Muscle of leg (tissue), 11 donors: ENCODE data around the gene CTIF. TPM values are rescaled to one million over a fixed set of nuclear protein-coding genes. Genes with fewer than 3 reads are reported as not detected.
"Not testable (repeated sequence)": the region's sequence is repeated elsewhere in the genome, so short reads cannot be mapped to it uniquely, and the experiment has no call there.

Experiments
- DNase-seq: peaks from one replicate; pipeline ENCODE4 v3.0.0; 2013
- H3K27ac ChIP-seq: one replicate; pipeline ENCODE4 v1.5.1; 2013; ENCODE audit warnings: mild to moderate bottlenecking, low read length, control low read depth
- H3K27me3 ChIP-seq: one replicate; pipeline ENCODE4 v1.6.1; 2013; ENCODE audit warnings: low read length; ENCODE audit not compliant: control insufficient read depth, insufficient read depth
- H3K36me3 ChIP-seq: one replicate; pipeline ENCODE4 v1.6.1; 2013; ENCODE audit warnings: low read length; ENCODE audit not compliant: control insufficient read depth, insufficient read depth
- H3K4me1 ChIP-seq: one replicate; pipeline ENCODE4 v1.6.1; 2013; ENCODE audit warnings: low read length; ENCODE audit not compliant: control insufficient read depth, insufficient read depth
- H3K4me3 ChIP-seq: one replicate; pipeline ENCODE4 v1.5.1; 2013; ENCODE audit warnings: low read length, control low read depth
- H3K9me3 ChIP-seq: replicated peaks from 2 replicates; pipeline ENCODE4 v1.6.1; 2013; ENCODE audit warnings: low read depth, low read length; ENCODE audit not compliant: control insufficient read depth
- WGBS: methylation state at CpG from one replicate; pipeline ENCODE4 v1.1.5; 2013; ENCODE audit warnings: missing lambda C conversion rate; ENCODE audit not compliant: insufficient coverage; 5-methylcytosine and 5-hydroxymethylcytosine counted together
- polyA plus RNA-seq, 8 donors: library from polyadenylated mRNA; unstranded; fragments of 120-200 nt; gene quantifications; one replicate each; pipeline versions ENCODE4 v1.2.1 to v1.2.3, GENCODE V29; 2013; ENCODE audit warnings: inconsistent platforms in 1 of 8, low replicate concordance in 1 of 8; ENCODE audit not compliant: insufficient read length in 8 of 8, insufficient read depth in 1 of 8
- total RNA-seq: library from RNA; stranded (reverse); fragments of 120-200 nt; gene quantifications from one replicate; pipeline ENCODE4 v1.2.4, GENCODE V29; 2013

Gene CTIF
- total and polyA plus RNA-seq, 9 donors, result 16.3 to 46.8 (median 32.5) TPM

DNA sequence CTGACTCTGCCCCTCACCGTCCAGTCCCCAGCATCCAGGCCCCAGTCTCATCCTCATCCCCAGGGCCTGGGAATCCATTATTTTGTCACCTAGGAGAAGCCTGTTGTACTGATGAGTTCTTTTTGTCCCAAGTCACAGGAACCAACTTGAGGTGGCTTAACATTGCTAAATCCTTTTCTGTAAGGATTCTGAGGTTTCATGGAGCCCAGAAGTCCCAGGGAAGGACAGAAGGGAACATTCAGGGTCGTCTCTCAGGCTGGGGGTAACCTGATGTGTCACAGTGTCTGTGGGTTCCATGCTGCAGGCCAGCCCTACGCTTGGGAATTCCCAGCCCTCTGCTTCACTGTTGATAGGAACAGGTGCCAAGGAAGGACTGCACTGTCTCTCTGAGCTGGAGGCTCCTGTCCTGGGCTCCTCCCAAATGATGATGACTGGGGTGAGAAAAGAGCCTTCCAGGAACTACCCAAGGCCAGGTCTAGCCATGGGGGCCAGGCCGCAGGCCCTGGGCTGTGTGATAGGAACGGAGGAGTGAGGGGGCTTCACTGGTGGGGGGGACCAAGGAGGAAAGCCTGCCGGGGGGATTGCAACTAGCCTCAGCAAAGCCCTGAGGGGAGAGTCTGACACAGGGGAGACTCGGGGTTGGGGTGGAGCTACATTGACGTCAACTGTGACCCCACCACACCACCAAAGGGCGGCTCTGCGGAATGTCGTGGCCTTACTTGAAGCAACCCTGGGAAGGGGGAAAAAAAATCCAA, 266.2 kb downstream of the CTIF start:
- peaks cover 53% of the 10 kb centered on the region for H3K4me1 ChIP-seq
- no peak for DNase-seq
- peaks cover 14% of the 10 kb centered on the region for H3K36me3 ChIP-seq
- H3K27ac ChIP-seq, result no peak overlapping the region
- H3K9me3 ChIP-seq, result no peaks in the 10 kb centered on the region
- no peaks in the 10 kb centered on the region for H3K27me3 ChIP-seq
- no peak overlapping the region for H3K4me3 ChIP-seq
- 92% methylated on average over 5 of the region's 11 CpGs for WGBS

DNA sequence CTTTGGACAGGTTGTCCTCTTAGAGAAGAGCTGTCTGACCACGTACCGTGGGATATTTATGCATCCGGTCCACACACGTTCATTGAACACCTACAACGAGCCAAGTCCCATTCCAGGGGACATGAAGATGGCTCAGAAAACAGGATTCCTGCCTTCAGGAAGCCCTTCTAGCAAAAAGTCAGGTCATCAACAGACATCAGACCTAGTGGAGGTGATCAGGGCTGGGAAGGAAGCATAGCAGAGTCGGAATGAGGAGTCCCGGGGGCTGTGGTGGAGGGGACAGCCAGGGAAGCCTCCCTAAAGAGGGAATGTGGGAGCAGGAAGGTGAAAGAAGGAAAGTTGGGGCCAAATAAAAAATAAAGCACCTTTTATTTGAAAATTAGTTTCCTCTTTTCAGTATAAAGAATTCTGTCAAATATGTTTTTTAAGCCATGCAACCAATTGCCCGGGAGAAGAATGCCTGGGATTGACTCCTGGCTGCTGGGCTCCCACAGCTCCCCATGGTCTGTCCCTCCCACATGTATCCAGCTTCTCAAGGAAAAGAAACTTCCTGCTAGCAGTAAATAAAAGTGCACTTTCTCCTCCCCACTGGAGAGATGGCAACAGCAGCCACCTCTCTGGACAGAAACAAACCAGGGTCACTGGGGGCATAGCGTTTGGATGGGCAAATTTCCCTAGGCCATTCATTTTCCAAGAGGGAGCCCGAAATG, 267.1 kb downstream of the CTIF start:
- Histone ChIP-seq H3K27me3 (no peaks in the 10 kb centered on the region), H3K27ac (no peak overlapping the region), H3K4me3 (no peak overlapping the region), H3K4me1 (peaks cover 47% of the 10 kb centered on the region), H3K36me3 (peaks cover 6% of the 10 kb centered on the region), H3K9me3 (no peaks in the 10 kb centered on the region)
- WGBS, result 73% methylated on average over 3 of the region's 10 CpGs
- no peak for DNase-seq

DNA sequence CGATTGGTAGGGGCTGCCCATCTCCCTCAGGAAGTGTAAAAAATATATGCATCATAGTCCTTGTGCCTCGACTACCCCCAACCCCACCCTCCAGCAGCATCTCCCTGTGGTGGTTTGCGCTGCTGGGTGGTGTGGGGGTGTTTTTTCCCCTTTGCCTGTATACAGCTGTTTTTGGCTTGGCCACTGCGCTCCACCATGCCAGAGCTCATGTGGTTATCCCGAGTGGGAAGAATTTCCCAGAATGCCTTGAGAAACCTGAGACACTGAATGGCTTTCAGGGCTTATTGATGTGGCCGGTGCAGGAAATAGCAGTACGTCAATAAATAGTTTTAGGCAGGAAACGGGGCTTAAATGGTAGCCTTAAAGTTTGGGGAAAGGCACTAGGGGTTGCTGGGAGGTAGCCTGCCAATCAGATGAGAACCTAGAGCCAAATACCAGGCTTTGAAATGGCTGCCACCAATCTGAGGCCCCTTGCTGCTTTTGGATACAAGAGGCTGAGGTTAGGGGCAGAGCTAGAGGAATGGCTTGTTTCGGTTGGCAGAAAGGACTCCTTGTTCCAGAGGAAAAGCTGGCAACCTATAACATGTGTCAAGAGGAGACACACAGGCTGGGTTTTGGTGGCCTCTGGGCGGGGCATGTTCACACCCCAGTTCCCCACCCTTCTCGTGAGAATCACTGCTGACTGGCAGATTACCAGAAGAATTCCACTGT, 267.9 kb downstream of the CTIF start:
- H3K36me3 ChIP-seq, result peaks cover 6% of the 10 kb centered on the region
- no peak for DNase-seq
- H3K4me3 ChIP-seq, result no peak overlapping the region
- H3K27ac ChIP-seq, result no peak overlapping the region
- no peaks in the 10 kb centered on the region for H3K27me3 ChIP-seq
- H3K4me1 ChIP-seq, result peaks cover 40% of the 10 kb centered on the region
- no peaks in the 10 kb centered on the region for H3K9me3 ChIP-seq
- 25% methylated on average over 4 of the region's 11 CpGs for WGBS

DNA sequence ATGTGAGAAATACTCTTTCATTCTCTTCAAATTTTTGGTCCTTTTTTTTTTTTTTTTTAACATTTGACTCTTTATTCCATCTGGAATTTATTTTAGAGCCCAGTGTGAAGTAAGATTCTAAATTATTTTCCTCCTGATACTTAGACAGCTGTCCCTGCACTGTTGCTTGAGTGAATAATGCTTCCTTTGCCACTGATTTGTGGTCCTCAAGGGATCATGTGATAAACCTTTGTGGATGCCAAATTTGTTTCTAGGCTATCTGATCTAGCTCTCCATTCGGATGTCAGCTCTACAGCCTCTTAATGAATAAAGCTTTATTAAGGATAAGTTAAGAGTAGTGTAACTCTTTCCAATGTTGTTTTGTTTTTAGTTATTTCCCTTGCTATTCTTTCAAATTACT, 269.6 kb downstream of the CTIF start:
- Histone ChIP-seq H3K4me3 (no peak overlapping the region), H3K4me1 (peaks cover 22% of the 10 kb centered on the region), H3K9me3 (no peaks in the 10 kb centered on the region), H3K27ac (no peak overlapping the region), H3K27me3 (no peaks in the 10 kb centered on the region), H3K36me3 (peaks cover 3% of the 10 kb centered on the region)
- no CpG with 5 or more reads among the region's 1 CpG for WGBS
- DNase-seq, result no peak

DNA sequence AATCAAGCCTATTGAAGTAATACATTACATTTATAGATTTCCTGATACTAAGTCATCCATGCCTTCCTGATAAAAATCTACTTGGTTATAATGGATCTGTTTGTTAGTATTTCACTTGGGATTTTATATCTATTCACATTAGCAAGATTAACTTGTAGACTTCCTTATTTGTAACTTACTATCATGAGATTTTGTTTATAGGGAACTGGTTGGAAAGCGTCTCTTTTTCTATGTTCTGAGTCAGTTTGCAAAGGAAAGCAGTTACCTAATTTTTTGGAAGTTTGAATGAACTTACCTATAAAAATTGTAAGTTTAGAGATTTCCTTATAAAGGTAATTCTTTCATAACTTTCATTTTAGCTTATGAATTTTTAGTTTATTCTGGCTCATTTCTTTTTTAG, 270.5 kb downstream of the CTIF start:
- DNase-seq, result no peak
- no CpG with 5 or more reads among the region's 1 CpG for WGBS
- no peaks in the 10 kb centered on the region for H3K9me3 ChIP-seq
- H3K36me3 ChIP-seq, result no peaks in the 10 kb centered on the region
- no peak overlapping the region for H3K27ac ChIP-seq
- H3K4me1 ChIP-seq, result peaks cover 14% of the 10 kb centered on the region
- H3K4me3 ChIP-seq, result no peak overlapping the region
- H3K27me3 ChIP-seq, result no peaks in the 10 kb centered on the region

DNA sequence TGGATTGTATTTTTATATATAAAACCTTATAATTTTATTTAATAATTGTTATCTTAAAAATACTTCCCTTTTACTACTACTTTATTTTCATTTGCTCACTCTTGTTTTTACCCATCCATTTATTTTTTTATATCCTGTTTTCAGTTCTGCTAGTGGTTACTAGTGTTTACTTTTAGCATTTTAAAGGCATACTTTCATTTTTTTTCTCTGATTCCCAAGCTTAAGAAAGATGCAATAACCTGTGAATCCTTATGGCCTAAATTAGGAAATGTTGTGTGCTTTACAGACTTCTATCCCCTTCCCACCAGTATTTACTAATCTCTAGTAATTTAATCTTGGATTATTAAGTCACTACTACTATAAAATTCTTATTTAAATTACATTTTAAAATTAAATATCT, 272.0 kb downstream of the CTIF start:
- peaks cover 2% of the 10 kb centered on the region for H3K36me3 ChIP-seq
- H3K4me1 ChIP-seq, result peaks cover 7% of the 10 kb centered on the region
- H3K9me3 ChIP-seq, result no peaks in the 10 kb centered on the region
- no peak for DNase-seq
- no peak overlapping the region for H3K27ac ChIP-seq
- H3K4me3 ChIP-seq, result no peak overlapping the region
- H3K27me3 ChIP-seq, result no peaks in the 10 kb centered on the region

DNA sequence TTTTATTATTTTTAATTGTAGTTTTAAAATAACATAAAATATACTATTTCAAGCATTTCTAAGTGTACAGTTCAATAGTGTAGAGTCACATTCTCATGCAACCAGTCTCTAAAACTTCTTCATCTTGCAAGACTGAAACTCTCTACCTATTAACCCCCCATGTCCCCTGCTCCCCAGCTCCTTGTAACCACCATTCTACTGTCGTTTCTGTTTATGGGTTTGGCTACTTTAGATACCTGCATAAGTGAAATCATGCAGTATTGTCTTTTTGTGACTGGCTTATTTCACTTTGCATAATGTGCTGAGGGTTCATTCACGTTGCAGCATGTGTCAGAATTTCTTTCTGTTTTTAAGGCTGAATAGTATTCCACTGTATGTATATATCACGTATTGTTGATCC, 272.6 kb downstream of the CTIF start:
- Histone ChIP-seq H3K27ac (no peak overlapping the region), H3K9me3 (no peaks in the 10 kb centered on the region), H3K36me3 (peaks cover 2% of the 10 kb centered on the region), H3K4me1 (peaks cover 7% of the 10 kb centered on the region), H3K27me3 (no peaks in the 10 kb centered on the region), H3K4me3 (no peak overlapping the region)
- no peak for DNase-seq
- no CpG with 5 or more reads among the region's 3 CpGs for WGBS

DNA sequence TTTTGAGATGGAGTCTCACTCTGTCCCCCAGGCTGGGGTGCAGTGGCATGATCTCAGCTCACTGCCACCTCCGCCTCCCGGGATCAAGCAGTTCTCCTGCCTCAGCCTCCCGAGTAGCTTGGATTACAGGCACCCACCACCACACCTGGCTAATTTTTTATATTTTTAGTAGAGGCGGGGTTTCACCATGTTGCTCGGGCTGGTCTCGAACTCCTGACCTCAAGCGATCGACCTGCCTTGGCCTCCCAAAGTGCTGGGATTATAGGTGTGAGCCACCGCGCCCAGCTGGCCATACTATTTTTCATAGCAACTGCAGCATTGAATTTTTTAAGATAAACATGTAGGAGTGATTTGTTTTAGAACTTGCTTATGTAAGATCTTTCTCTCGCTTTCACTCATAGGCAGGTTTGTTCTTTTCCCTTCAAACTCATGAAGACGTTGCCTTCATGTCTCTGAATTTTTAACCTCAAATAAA, 273.2 kb downstream of the CTIF start:
- not testable (repeated sequence) for DNase-seq, H3K36me3 ChIP-seq, H3K27me3 ChIP-seq, H3K4me3 ChIP-seq, H3K27ac ChIP-seq, H3K4me1 ChIP-seq, H3K9me3 ChIP-seq
- WGBS, result no CpG with 5 or more reads among the region's 12 CpGs

DNA sequence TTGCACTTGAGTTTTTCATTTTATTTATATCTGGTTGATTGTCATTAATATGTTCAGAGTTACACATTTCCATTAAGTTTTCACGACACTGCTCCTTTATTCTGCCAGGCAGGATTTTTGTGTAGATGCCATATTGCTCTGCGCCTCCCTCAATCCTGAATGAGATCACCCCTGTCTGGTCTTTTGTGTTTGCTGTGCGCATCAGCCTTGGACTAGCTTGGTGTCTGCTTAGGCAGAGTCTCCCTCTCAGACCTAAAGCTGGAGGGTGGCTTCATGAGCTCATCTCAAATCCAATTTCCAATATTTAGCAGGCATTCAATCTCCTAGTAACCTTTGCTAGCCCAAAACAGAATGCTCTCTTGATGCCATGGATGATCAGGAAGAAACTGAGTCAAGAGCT, 274.5 kb downstream of the CTIF start:
- Histone ChIP-seq H3K27ac (no peak overlapping the region), H3K27me3 (no peaks in the 10 kb centered on the region), H3K36me3 (peaks cover 8% of the 10 kb centered on the region), H3K4me3 (no peak overlapping the region), H3K4me1 (no peaks in the 10 kb centered on the region), H3K9me3 (no peaks in the 10 kb centered on the region)
- 89% methylated on average over 3 of the region's 3 CpGs for WGBS
- no peak for DNase-seq

DNA sequence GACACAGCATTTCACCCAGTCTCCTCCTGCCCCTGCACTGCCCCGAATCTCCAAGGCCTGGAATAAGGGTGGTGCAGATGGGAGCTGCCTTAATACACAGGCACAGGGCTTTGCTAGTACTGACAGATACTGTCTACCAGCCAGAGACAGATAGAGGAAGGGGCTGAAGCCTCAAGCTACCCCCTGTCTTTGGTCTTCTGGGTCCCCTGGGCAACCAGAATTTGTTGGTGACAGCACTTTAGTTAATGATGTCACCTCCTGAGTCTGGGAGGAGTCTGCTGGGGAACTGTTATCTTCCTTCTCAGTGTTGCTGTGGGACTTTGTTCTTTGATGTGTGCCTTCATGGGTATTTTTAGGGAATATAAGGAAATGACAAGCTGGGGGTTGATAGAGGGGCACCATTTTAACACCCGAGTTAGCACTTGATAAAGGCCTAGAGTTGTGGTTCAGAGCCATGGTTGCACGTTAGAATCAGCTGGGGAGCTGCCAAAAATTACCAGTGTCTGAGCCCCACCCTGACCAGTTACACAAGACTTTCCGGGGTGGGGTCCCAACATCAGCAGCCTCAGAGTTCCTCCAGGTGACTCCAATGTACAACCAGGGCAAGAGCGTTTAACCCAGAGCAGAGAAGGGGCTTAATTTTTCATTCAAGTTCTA, 275.1 kb downstream of the CTIF start:
- no peak overlapping the region for H3K4me3 ChIP-seq
- no peak for DNase-seq
- 48% methylated on average over 2 of the region's 5 CpGs for WGBS
- H3K9me3 ChIP-seq, result no peaks in the 10 kb centered on the region
- H3K36me3 ChIP-seq, result peaks cover 13% of the 10 kb centered on the region
- no peaks in the 10 kb centered on the region for H3K27me3 ChIP-seq
- H3K27ac ChIP-seq, result no peak overlapping the region
- H3K4me1 ChIP-seq, result no peaks in the 10 kb centered on the region
